NCI-H2107 treated with DMSO at 0.1 percent for 48 hours (cell line): ENCODE measurements around the gene TRANK1.
A peak's percentile ranks its signal among the peaks of the same experiment; 100 is the strongest.

Experiments used
- DNase-seq: peaks from one replicate; lab custom pipeline; 2025; ENCODE audit not compliant: unreplicated experiment; lab: John Stamatoyannopoulos, UW

The TRANK1 gene

DNA sequence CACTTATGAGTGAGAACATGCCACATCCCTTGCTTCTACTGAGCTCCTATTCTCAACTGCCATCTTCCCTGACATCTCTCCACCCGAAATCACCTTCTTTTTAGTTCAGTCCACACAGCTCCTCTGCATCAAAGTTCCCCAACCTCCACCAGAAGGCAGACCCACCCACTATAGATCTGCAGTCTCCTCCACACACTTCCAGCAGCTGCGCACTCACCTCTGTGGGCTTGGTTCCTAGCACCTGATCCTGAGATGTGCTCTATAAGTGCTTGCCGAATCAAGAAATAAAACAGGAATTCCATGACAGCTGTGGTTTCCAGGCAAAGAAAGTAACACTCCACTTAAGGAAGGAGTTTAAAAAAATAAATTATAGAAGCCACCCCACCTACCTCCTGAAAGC, 85.4 kb downstream of the TRANK1 start:
- DNase-seq = no peak

DNA sequence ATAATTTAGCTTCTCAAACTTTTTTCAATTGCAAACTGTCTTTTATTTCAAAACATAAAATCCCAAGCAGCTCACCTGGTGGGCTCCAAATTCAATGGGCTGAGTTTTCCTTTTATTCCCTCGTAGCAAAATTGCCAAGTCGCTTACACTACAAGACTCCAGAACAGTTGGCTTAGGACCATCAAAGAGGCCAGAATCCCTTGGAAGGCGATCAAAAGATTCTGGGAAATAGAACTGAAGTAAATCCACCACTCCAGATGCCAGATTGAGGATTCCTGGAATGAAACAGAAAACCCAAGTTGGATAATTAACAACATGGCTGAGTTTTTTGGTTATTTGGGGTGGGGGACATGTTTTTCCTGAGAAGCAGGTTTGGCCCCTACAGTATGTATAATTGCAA, 92.8 kb downstream of the TRANK1 start:
- DNase-seq = no peak

DNA sequence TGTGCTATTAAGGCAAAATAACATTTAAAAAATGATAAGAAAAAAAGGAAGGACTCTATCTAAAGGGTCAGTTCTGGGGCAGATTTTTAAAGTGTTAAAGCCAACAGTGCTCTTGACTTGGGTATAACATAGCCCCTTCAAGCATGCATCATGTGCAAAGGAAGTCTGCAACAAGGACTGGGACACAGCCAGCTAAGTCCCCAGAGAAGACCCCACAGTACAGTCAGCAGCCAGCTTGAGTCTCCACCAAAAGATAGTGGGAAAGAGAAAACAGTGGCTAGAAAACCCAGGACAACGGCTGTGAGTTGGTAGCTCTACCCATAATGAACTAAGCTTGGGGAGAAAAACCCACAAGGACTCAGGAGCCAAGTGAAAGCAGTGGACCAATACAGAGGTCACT, 94.1 kb downstream of the TRANK1 start:
- no peak for DNase-seq

DNA sequence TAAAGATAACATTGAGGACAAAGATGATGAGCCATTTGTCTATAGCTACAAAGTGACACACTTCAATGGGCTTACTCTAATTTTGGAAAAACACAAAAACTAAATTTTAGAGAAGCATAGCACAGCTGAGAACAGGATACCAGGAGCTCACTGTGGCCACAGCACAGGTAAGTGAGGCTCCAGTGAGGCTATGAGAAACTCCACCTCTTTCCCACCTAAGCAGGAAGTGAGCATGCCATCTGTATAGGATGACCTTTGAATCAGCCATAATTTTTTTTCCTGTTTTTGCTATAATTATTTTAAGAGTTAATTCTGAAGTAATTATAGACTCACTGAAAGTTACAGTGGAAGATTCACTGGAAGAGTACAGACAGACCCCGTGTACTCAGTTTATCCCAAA, 98.4 kb downstream of the TRANK1 start:
- DNase-seq = no peak

DNA sequence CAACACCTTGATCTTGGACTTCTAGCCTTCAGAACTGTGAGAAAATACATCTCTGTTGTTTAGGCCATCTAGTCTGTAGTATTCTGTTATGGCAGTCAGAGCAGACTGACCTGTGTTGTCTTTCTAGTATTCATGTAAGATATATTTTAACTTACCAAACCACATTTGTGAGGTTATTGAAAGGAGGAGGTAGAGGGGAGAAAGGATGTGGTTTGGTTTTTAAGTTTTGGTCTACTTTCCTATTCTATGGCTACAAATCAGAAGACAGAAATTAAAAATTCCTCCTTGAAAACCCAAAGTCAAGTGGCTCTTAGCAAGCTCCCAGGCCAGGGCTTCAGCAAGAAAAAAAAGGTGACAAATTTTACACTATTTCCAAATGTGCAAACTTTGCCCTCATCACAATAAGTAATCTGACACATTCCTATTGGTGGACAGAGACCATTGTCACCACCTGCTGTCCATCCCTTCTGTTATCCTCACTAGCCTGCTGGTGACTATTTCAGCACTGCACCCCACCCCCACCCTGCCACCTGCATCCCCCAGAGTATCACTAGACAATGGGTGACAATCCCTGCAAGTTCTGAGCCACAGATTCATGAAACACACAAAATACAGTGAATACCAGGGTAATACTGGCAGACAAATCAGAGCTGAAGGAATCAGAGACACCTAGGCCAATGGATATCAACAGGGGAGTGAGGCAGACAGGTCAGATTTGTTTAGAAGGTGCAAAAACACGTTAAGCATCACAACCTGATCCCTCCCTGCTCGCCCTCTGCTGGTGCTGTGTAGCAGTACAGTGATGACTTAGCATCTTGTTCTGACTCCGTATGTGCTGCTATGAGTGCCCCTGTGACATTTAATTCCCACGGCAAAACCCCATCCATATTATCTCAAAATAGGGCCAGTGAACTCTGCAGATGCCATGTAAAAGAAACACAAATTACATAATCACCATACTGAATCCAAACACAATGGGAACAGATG, 101.5 kb downstream of the TRANK1 start:
- no peak for DNase-seq

DNA sequence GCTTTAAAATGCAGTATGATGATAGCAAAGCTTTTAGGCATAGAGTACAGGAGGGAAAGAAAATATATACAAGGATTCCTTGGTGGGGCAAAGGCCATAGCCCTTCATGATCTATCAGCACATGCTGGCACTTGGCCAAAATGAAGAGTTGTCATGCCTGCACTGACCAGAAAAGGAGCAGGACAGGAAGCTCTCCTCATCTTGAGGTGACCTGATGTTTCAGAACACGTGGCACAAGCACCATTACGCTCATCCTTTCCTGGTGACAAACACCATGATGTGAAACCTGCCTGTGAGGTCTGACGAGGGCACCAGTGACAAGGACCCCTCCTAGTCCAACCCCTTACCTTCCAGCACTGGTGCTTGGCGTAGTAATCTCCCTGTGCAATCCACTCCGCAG, 102.6 kb downstream of the TRANK1 start:
- DNase-seq = no peak

DNA sequence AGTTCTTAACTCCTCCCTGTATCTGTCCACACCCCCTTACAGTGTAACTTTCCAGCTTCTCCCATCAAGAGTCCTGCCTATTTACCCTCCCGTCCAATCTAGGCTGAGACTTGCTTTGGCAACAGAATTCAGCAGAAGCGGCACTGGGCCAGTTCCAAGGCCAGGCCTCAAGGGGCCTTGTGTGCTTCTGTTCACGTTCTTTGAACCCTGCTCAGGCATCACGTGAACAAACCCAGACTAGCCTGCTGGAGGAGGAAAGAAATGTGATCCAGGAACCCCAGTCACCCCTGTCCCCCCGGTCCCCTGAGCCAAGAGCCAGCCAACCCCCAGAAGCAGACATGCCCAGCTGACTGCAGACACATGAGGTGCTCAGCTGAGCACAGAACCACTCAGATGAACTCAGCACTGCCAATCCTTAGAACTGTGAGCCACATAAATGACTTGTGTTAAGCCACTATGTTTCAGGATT, 104.4 kb downstream of the TRANK1 start:
- no peak for DNase-seq

DNA sequence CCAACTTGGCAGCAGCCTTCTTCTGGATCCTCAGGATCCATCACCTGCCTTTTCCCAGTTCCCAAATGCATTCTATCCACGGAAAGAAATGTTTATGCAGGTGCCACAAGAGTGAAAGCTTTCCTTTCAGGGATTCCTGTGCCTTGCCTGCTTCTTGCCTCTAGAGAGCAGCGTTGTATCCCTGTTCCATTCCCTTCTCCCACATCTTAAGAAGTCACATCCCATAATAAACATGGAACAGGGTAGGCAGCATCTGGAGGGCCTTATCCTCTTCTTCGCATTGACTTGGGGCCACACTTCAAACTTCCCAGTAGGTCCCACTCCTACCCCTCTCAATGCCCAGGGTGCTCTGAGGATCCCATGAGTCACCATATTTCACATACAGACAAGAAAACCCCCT, 107.8 kb downstream of the TRANK1 start:
- no peak for DNase-seq

DNA sequence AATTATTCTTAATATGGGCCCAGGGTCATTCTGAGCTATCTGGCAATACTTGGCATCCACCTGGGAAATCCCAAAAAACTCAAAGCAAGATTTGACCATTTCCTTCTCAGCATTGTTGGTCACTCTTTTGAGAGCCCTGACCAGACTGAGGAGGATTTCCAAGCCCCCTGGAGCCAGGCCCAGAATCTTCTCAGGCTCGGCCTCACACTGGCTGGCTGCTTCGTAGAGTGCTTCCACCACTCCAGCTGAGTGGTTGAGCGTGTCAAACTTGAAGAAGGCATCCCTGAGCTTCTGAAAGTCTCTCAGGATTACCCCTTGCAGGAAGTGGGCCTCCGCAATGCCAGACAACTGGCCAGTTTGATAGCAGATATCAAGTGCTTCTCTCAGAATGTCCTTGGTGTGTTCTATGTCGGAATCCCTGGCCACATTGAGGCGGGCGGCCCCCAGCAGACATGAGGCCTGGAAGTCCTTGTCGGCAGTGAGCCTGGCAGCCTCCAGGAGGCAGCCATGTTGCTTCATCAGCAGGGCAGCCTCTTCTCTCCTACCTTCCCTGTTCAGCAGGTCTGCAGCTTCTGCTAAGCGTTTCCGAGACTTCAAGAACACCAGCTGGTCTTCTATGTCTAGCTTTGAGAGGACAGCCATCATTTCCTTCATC, 111.6 kb downstream of the TRANK1 start:
- DNase-seq = no peak

DNA sequence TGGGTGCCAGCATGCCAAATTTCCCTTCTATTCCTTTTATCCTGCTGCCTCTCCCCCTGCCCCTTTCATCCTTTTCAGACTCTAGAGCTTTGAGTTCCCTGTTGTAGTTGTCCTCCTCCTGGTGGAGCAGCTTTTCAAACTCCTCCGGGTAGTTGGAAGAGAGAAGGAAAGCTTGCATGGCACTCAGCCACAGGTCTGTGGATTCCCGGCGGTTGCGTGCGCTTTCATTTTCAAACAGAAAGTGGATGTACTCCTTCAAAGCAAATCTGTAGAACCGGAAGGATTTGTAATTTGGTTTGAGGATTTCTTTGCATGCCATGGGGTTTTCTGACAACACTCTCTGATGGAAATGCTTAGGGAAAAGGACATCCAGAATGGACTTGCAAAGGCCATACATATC, 112.4 kb downstream of the TRANK1 start:
- DNase-seq = no peak

DNA sequence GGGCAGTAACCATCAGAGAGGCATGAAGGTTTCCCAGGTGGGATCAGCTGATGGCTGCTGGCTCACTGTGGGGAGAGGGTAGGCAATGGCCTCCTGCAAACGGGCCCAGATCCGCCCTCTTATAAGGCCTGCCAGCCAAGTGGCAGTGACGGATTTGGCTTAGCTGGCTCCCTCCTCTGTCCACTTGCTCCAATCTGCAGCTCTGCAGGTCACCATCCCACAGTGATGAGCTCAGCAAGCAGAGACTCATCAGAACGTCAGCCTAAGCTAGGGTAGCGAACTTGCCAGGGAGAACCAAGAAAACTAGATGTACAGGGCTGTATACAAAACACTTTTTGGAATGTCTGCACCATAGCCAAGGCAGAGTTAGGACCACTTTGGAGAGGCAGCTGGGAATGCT, 117.7 kb downstream of the TRANK1 start:
- DNase-seq = no peak

DNA sequence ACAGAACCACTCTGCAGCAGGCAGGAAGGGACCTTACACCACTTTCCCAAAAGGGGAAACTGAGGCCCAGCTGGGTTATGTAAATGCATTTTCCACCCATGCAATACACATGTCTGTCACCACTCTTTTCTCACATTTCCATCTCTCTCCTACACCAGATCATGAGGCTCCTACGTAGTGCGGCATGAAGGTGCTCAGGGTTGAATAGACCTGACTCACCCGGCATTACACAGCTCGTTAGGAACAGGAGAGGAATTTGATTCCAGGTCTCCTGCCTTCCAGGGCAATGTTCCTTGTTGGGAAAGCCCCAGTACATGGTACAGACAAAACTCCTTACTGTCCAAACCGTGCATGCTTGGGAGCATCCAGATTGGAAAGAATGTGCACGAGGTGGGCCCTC, 118.6 kb downstream of the TRANK1 start:
- DNase-seq = no peak

DNA sequence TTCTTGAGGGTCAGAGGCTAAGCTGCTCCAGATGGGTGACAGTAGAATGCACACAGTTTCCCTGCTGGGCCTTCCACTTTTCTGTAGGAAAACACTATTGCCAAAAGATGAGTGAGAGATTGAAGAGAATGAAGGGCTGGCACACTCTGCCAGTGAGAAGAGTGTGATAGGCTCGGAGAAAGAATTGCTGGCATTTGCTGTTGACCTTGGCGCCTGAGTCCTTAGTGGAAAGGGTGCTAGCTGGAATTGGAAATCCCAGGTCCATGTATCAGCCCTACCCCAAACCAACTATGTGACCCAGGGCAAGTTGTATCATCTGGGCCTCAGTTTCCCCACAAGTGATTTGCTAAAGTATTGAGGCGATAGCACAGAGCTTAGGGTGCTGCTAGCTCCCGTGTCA, 120.4 kb downstream of the TRANK1 start:
- DNase-seq = no peak

DNA sequence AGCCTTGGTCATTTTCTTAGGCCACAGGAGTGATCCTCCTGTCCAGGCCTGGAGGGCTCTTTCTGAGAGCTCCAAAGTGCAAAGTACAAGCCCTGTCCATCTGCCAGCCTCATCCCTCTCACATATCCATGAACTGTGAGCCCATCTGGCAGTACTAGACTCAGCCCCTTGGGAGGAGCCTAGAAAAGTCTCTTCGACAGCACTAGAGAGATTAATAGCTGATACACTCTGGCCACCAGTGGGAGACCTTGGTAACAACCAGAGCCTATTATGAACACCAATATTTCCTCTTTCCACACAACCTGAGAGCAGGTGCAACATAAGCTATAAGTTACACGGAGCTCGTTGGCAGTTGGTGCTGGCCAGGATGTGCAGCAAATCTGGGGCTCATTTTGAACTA, 121.0 kb downstream of the TRANK1 start:
- DNase-seq = no peak

DNA sequence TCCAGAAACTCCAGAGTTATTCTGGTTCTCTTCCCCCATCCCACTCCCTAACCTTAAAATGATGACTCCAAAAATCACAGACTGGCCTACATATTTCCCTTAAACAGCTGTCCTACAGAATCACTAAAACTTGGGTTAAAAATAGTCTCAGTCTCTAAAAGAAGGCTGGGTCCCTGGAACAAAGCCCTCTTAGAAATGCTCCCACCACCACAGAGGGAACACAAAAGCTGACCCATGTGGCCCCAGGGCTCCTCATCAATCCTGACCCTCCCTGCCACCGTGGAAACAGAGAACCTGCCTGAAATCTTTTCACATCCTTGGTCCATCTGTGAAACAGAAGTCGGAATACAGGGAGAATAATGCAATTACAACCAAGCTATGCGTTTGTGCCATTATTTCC, 124.8 kb downstream of the TRANK1 start:
- DNase-seq = no peak

DNA sequence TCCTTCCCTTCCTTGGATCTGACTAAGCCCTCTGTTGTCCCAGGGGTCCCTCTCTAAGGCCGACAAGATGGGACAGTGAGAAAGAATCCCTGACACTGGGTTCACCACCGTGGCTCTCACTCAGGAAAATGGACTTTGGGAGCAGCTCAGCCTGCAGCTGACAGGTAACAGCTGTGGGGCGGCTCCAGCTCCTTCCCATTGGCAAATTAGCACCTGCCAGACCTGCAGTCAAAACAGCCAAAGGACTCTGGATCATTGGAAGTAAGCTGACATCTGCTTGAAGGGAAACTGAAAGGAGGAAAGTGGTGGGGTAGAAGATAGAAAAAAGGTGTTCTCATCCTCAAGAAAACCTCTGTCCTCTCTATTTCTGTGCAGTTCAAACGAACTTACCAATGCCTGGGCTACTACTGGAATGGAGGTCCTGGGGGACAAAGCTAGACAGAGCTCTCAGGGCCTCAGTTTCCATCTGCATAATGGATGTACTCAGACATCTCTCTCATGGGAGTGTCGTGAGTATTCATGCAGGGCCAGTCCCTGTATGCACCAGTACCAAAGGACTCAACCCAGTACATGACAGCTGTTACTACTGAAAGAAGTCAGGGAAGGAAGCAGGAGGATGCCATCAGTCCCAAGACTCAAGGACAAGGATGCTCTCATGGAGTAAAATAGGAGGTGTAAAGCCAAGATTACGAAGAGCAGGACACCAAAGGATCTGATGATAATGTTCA, 126.9 kb downstream of the TRANK1 start:
- peak; percentile 16 for DNase-seq

DNA sequence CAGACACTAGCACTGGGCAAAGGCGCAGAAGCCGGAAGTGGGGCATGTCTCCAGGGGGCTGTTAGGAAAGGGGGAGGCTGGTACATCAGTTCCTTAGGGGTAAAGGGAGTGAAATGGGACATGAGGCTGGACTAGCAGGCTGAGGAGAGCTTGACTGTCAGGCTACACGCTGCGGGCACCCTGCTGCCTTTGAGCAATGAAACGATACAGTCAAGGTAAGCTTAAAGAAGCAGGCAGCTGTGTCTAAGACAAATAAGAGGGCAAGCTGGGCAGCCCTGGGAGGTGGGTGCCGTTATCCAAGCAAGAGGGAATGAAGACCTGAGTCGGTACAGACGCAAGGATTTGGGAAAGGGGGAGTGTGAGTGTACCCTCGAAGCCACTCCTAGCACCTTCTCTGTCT, 129.5 kb downstream of the TRANK1 start:
- DNase-seq = no peak

DNA sequence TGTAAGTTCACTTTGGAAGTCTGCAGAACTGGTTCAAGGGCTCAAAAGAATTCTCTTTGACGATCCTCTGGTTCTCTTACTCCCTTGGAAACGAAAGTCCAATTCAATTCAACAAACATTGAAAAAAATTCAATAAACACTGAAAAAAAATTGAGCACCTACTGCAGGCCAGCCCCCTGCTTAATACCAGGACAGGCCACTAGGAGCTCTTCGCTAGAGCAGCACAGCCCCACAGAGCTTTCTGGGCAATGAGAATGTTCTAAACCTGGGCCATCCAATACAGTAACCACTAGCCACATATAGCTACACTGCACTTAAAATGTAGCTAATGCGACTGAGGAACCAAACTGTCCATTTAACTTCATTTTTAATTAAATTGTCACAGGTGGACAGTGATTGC, 130.1 kb downstream of the TRANK1 start:
- no peak for DNase-seq

DNA sequence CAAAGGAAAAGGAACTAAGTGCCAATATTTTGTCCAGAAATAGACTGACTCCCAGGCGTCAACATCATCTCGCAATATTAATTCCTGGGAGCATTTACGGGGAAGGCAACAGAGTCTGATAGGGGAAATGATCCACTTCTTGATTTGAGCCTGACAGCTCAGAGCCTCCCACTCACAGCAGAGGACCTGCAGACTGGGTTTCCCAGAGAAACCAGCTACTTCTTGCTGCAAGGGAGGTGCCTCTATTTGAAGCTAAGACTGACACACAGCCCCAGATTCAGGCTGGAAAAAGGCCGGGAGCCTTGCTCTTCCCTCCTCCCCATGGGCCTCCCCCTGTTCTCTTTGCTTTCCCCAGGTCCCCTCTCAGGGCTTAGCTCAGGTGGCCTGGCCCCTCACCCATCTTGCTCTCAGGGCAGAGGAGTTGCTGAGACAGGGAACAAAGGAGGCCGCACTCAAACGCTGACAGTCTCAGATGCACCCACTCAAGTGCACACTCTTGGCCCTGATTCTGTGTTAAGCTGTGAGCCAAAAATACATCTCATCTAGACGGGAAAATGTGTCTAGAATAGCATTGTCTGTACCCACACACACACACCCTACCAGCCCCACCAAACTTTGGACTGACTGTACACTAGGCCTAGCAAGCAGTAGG, 130.7 kb downstream of the TRANK1 start:
- no peak for DNase-seq

DNA sequence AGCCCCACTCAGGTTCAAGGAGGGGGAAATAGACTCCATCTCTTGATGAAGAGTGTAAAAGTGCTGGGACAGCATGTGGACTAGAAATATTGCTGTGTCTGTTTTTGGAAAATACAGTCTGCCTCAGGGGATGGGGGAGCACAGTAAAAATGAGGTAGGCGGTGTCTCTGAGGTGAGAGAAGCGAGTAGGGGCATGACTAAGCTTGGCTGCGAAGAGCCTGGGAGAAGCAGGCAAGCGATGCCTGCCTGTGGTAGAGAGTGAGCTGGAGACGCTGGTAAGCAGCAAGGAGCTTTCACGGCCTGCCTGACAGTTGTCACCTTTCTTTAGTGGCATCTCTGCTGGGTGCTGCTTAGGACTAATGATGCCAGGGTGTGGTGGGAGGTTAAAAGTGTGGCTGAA, 131.5 kb downstream of the TRANK1 start:
- DNase-seq = no peak

DNA sequence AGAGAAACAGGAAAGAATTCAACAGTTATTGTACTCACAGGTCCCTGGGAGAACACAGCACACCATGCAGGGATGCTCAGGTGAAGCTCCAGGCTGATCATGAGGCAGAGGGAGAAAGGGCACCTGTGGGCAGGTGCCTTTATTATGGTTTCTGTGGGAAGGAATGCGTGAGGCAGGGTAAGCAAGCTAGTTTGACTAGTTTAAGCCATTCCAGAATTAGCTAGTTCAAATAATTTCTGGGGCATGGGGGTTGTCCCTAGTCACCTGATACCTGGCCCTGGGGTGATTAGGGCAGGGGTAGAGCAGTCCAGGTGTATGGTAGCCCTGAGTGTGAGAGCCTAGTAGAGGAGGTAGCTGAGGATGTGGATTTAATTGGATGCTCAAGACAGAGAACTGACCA, 132.6 kb downstream of the TRANK1 start:
- DNase-seq = no peak
